K562 (cell line): ENCODE data around the gene MAPKAPK2.

Experiments
- CBX2 ChIP-seq: fragments of 200-600 bp; sonication (generic); IDR thresholded peaks from one replicate; pipeline ENCODE4 v1.6.1; 2012; ENCODE audit warnings: mild to moderate bottlenecking, low read length, inconsistent platforms; ENCODE audit not compliant: insufficient read depth, poor library complexity, severe bottlenecking
- RBM34 ChIP-seq: fragments of 200-400 bp; formaldehyde crosslinking; IDR thresholded peaks from 2 replicates; pipeline ENCODE4 v1.6.1; 2018; ENCODE audit warnings: low read length, borderline replicate concordance; ENCODE audit not compliant: insufficient read depth

DNA sequence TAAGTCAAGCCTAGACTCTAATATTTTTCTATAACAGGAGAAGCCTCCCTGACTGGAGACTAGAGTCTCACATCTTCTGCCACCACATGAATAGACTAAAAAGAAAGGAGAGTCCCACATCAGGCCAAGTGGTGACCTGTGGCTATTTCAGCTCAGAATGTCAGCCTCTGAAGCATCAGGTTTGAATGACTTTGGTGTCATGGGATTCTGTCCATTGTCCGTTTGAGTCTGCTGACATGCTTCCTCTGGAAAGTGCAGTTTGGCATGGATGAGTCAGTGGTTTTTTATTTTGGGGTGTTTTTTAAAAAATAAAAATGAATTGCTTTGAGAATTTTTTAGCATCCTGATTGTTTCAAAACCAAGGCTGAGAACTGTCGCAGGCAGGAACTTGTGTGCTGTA, 29.9 kb upstream of the MAPKAPK2 start:
- TF ChIP-seq CBX2 (no peak), RBM34 (no peak)
